Activated CD8-positive, alpha-beta memory T cell treated with anti-CD3 and anti-CD28 coated beads, Interleukin-2, amount 50 U/mL, for 1 hour (primary cell): ENCODE results near the gene WWOX.
"Not testable (repeated sequence)": the region's sequence is repeated elsewhere in the genome, so short reads cannot be mapped to it uniquely, and the experiment has no call there.

Source experiments
- DNase-seq: peaks from one replicate; pipeline ENCODE4 v3.0.0-alpha.2; 2020; ENCODE audit errors: extremely low read depth

Gene WWOX

GRCh38 chr16:78099271-78100111, at the start of gene WWOX:
Gene WWOX, plus strand, starts transcription at chr16:78099654.
- DNase-seq = peak; percentile 91

DNA sequence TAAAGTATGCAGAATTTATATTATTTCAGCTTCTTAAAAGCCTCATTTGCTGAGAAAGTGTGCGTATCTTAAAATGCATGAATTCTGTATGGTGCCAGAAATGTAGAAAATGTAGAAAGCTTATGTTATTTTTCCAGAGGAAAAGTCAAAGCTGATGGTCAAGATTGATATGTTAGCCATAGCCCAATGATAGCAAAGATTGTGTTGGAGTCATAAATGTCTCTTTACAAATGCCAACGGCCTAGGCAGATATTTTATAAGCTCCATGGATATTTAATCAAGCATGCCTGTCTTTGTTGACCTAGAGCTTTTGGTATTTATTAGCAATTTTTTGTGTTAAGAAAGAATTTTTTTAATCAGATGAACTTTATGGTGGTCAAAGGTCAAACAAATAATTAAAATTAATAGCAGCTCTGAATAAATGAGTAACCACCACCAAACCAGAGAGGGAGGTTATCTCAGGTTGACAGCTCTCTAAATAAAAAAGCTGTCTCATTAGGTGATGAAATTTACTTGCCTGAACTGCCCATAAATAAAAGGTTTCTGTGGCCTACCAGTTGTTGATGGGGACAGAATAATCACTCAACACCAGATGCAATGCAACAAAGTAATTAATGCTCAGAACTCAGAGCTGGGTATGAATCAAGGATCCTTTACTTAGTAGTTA, 48.6 kb upstream of the WWOX start:
- DNase-seq = no peak

- DNase-seq = no peak
Measured at GRCh38 chr16:78057803-78058564, 41.5 kb upstream of the WWOX start.

DNA sequence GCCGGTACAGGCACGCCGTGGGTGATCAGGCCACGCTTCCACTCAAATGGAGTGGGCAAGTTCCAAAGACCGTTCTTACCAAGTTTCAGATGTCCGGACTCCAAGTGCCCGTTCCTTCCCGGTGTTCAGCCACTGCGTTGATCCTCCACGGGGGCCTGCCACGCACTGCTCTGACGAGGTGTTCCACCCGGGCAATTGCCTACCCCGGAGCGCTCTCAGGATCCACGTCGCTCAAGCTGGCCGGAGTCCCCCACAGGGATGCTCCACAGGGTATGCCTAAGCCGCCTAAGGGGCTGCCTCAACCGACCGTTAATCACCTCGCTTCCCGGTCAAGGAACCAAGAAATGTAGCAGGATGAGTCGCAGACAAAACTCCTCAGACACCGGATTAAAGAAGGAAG, 39.6 kb upstream of the WWOX start:
- not testable (repeated sequence) for DNase-seq

DNA sequence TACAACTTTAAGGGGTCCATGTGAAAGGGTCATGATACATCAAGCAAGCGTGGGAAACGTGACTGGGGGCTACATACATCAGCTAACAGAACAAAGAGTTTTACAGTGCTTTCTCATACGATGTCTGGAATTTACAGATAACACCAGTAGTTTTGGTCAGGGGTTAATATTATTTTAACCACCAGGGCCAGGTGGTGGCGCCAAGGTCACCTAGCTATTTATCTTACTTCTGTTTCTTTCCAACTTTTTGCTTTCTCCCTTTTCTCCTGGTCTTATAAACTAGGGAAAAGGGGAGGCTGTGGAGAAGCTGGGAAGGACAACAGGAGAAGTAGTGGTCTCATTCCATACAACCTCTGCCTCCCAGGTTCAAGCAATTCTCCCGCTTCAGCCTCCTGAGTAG, 39.2 kb upstream of the WWOX start:
- no peak for DNase-seq

DNA sequence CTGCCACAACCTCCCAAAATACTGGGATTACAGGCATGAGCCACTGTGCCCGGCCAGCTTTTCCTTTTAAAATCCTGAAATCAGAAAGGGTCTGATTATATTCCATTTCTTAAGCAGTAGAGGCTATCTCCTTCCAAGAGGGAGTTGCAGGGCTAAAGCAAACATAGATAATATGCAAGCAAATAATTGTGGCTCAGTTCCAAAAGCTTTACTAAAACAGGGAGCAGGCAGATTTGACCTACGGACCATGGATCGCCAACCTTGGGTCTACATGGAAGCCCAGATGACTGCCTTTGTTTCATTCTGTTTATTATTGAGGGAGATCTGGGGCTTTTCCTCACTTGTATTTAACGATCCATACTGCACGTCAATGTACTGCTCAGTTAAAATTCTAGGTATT, 38.6 kb upstream of the WWOX start:
- no peak for DNase-seq

DNA sequence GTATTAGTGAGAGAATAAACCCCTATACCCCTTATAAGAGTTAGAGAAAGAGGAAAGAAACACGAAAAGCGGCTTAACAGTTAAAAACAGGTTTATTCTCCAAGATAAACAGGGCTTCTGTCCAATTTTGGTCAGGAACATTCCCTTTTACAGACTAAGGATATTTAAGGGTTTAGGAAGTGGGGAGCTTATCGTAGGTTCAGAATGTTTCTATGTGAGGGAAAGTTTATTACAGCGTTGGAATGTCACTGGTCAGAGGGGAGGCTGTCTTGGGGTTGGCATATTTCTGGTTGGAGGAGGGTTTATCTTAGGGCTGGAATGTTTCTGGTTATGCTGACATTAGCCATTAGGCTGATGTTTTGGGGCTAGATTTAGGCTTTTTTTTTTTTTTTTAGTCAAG, 34.1 kb upstream of the WWOX start:
- no peak for DNase-seq

GRCh38 chr16:78069913-78070312, 29.5 kb upstream of the WWOX start:
- DNase-seq = no peak

DNA sequence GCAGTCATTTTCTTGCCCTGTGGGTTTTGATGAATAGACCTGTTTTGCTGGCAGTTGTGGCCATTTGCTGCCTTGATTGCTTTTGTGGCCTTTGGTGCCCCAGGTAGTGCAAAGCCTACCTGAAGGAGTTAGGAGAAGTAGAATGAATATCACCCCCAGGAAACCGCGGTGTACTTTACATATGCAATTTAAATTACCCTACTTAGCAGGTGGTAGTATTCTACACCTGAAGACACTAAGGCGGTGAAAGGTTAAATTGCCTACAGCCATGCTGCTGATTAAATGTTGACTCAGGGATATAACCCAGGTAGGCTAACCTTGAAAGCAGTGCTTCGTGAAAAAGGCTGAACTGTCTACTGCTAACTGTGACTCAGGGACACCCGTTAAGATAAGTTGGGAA, 27.2 kb upstream of the WWOX start:
- no peak for DNase-seq

GRCh38 chr16:78075800-78076199, 23.7 kb upstream of the WWOX start:
- DNase-seq = no peak

DNA sequence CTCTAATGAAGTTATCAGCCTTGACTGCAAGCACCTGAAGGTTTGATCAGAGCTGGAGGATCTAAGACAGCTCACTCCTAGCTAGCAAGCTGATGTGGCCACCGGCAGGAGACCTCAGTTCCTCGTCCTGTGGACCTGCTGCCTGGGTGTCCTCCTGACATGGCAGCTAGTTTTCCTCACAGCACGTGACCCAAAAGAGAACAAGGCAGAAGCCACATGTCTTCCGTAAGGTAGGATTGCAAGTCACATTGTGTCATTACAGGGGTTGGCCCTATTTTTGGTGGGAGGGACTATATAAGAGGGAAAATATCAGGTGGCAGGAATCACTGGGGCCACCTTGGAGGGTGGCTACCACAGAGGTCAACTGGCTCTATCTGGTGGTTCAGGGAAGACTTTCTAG, 18.1 kb upstream of the WWOX start:
- DNase-seq = no peak

- no peak for DNase-seq
Measured at GRCh38 chr16:78091419-78091818, 8.0 kb upstream of the WWOX start.

DNA sequence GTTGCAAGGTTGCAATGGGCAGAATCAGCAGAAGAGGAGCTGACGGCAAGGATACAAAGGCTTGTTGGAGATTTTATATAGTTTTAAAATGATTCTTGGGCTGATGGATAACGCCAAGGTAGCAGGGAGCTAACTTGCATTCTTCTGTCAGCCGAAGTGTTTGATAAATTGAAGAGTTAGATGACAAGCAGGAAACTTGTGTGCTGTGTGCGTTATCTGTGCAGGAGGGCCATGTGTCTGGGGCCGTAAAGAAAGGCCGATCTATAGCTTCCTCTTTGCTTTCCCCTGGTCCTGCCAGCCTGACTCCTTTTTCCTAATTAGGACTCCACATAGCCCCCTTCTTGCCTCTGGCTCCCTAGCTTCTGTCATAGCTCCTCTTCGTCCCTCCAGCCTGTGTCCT, 6.7 kb upstream of the WWOX start:
- DNase-seq = no peak

GRCh38 chr16:78094166-78094565, 5.3 kb upstream of the WWOX start:
- DNase-seq = no peak

GRCh38 chr16:78094998-78095397, 4.5 kb upstream of the WWOX start:
- DNase-seq = no peak

GRCh38 chr16:78096386-78096785, 3.1 kb upstream of the WWOX start:
- no peak for DNase-seq

GRCh38 chr16:78097548-78097947, 1.9 kb upstream of the WWOX start:
- DNase-seq = no peak

- no peak for DNase-seq
Measured at GRCh38 chr16:78098087-78098486, 1.4 kb upstream of the WWOX start.

DNA sequence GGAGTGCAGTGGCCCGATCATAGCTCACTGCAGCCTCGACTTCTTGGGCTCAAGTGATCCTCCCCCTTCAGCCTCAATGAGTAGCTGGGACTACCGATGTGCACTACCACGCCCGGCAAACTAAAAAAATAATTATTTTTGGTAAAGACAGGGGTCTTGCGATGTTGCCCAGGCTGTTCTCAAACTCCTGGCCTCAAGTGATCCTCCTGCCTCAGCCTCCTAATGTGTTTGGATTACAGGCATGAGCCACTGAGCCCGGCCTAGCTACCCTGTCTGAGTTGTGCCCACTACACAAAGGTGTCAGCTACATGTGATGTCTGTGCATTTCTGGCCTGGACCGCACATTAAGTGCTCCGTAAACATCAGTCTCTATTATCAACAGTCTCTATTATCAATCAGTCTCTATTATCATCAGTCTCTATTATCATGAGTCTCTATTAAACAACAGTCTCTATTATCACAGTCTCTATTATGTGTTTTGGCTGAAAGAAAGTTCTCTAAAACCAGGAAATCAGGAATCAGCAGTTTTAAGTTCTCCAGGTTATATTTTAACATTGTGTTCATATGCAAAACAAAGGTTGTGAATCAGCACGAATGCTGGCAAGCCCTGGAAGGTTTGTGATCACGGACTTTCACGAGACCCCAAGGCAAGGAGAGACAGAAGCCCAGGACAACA, 721 bp upstream of the WWOX start:
- DNase-seq = no peak

DNA sequence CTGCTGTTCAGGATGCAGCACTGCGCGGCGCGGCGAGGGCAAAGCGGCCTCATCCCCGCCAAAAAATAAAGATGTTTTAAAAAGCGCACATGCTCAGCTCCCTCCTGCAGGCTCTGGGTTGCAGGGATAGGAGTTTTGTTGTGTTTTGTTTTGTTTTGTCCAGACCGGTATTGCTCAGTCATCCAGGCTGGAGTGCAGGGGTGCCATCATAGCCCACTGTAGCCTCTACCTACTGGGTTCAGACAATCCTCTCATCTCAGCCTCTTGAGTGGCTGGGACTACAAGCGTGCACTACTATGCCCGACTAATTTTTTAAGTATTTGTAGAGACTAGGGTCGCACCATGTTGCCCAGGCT, 636 bp downstream of the WWOX start:
- no peak for DNase-seq

- no peak for DNase-seq
Measured at GRCh38 chr16:78102122-78102660, 2.7 kb downstream of the WWOX start.

DNA sequence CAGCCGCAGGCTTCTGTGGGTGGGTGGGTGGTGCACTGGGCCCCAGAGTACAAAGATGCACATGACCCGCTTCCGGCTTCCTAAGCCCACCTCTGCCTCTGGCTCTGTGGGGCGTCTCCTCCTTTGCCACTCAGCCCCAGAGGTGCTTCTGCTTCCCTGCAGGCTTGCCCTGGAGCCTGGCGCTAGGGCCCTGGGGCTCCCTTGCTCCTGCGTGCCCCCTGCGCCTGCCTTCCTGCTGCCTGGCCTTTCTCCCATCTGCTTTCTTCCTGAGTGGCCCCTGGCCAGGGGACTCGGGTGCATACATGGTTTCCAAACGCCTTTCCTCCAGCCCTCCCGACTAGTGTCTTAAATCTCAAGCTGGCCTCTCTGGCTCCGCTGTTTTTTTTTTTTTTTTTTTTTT, 3.4 kb downstream of the WWOX start:
- DNase-seq = no peak
